Osteoblast (primary cell): ENCODE results near the gene ETNK2. TPM values are rescaled to one million over a fixed set of nuclear protein-coding genes. Genes with fewer than 3 reads are reported as not detected.

Experiments used
- DNase-seq: peaks from one replicate; pipeline ENCODE4 v3.0.0; 2011; ENCODE audit warnings: low spot score, mixed read lengths; ENCODE audit not compliant: insufficient read length; ENCODE audit errors: missing footprints
- H2AFZ ChIP-seq: 2 replicates; pipeline ENCODE4 v1.6.0; 2011; ENCODE audit warnings: mild to moderate bottlenecking, low read length
- H3K27ac ChIP-seq: 2 replicates; pipeline ENCODE4 v1.5.1; 2011; ENCODE audit warnings: mild to moderate bottlenecking, low read depth, low read length, moderate library complexity
- H3K27me3 ChIP-seq: 2 replicates; pipeline ENCODE4 v1.6.0; 2012; ENCODE audit warnings: mild to moderate bottlenecking, control low read depth, inconsistent platforms, low read length, moderate library complexity; ENCODE audit not compliant: insufficient read depth
- H3K36me3 ChIP-seq: 2 replicates; pipeline ENCODE4 v1.5.1; 2011; ENCODE audit warnings: mild to moderate bottlenecking, low read length, control low read depth, moderate library complexity; ENCODE audit not compliant: insufficient read depth
- H3K4me1 ChIP-seq: 2 replicates; pipeline ENCODE4 v1.5.1; 2011; ENCODE audit warnings: mild to moderate bottlenecking, low read length, control low read depth, moderate library complexity; ENCODE audit not compliant: insufficient read depth
- H3K4me2 ChIP-seq: 2 replicates; pipeline ENCODE4 v1.6.0; 2011; ENCODE audit warnings: mild to moderate bottlenecking, low read length; ENCODE audit not compliant: insufficient read depth
- H3K4me3 ChIP-seq: fragments of 200-600 bp; sonication (generic); 3 replicates; pipeline ENCODE4 v1.5.1; 2012; ENCODE audit warnings: mild to moderate bottlenecking, low read length, inconsistent platforms; ENCODE audit not compliant: insufficient read depth
- H3K79me2 ChIP-seq: 2 replicates; pipeline ENCODE4 v1.6.0; 2012; ENCODE audit warnings: mild to moderate bottlenecking, low read length, control low read depth, inconsistent platforms; ENCODE audit not compliant: insufficient read depth
- H3K9me3 ChIP-seq: 2 replicates; pipeline ENCODE4 v1.5.1; 2011; ENCODE audit warnings: low read depth, low read length, control low read depth
- H4K20me1 ChIP-seq: 2 replicates; pipeline ENCODE4 v1.6.0; 2012; ENCODE audit warnings: mild to moderate bottlenecking, low read length, control low read depth; ENCODE audit not compliant: insufficient read depth
- CTCF ChIP-seq: IDR thresholded peaks from 2 replicates; pipeline ENCODE4 v1.5.1; 2011; ENCODE audit warnings: mild to moderate bottlenecking, low read depth, low read length, moderate library complexity; ENCODE audit errors: extremely low read depth
- total RNA-seq: library from RNA; depleted of rRNA; stranded (reverse); fragments of >200 nt; gene quantifications from 2 replicates; pipeline ENCODE4 v1.2.3, GENCODE V29; 2012

Gene ETNK2
- total RNA-seq, 1 donor: 0.72 TPM

GRCh38 chr1:204113896-204114295 lies 37.9 kb downstream of the ETNK2 start:
- H3K27ac ChIP-seq: no peak overlapping the region
- no peaks in the 10 kb centered on the region for H3K9me3 ChIP-seq
- no peaks in the 10 kb centered on the region for H3K79me2 ChIP-seq
- no peak overlapping the region for H3K4me2 ChIP-seq
- TF ChIP-seq CTCF: no peak
- peaks cover 2% of the 10 kb centered on the region for H4K20me1 ChIP-seq
- H3K27me3 ChIP-seq: no peaks in the 10 kb centered on the region
- peaks cover 11% of the 10 kb centered on the region for H3K4me1 ChIP-seq
- peak; percentile 83 for DNase-seq
- no peak overlapping the region for H2AFZ ChIP-seq
- no peaks in the 10 kb centered on the region for H3K36me3 ChIP-seq
- no peak overlapping the region for H3K4me3 ChIP-seq

GRCh38 chr1:204112876-204113730 lies 38.7 kb downstream of the ETNK2 start:
- no peaks in the 10 kb centered on the region for H3K9me3 ChIP-seq
- no peak overlapping the region for H3K4me3 ChIP-seq
- no peak overlapping the region for H2AFZ ChIP-seq
- H3K4me1 ChIP-seq: peaks cover 11% of the 10 kb centered on the region
- no peak for TF ChIP-seq CTCF
- peak; percentile 89 for DNase-seq
- H3K4me2 ChIP-seq: no peak overlapping the region
- H3K36me3 ChIP-seq: no peaks in the 10 kb centered on the region
- no peak overlapping the region for H3K27ac ChIP-seq
- peaks cover 6% of the 10 kb centered on the region for H4K20me1 ChIP-seq
- H3K79me2 ChIP-seq: no peaks in the 10 kb centered on the region
- no peaks in the 10 kb centered on the region for H3K27me3 ChIP-seq

GRCh38 chr1:204110894-204111633 lies 40.8 kb downstream of the ETNK2 start:
- Histone ChIP-seq H3K4me3 (no peak overlapping the region), H2AFZ (no peak overlapping the region), H3K4me1 (peaks cover 11% of the 10 kb centered on the region), H3K36me3 (no peaks in the 10 kb centered on the region), H4K20me1 (peaks cover 7% of the 10 kb centered on the region), H3K27ac (no peak overlapping the region), H3K9me3 (no peaks in the 10 kb centered on the region), H3K79me2 (no peaks in the 10 kb centered on the region), H3K27me3 (no peaks in the 10 kb centered on the region), H3K4me2 (no peak overlapping the region)
- TF ChIP-seq CTCF: no peak
- peak; percentile 44 for DNase-seq
